AG10803 (cell line): ENCODE data around the gene FURIN.
"Not testable (repeated sequence)": the region's sequence is repeated elsewhere in the genome, so short reads cannot be mapped to it uniquely, and the experiment has no call there.

Experiments used
- DNase-seq: peaks from one replicate; pipeline ENCODE4 v3.0.0; 2010; ENCODE audit warnings: low read depth
- H3K4me3 ChIP-seq: 2 replicates; pipeline ENCODE4 v1.5.1; 2011; ENCODE audit warnings: mild to moderate bottlenecking, low read length, control low read depth
- CTCF ChIP-seq: conservative IDR thresholded peaks from 2 replicates; pipeline ENCODE4 v1.5.1; 2011; ENCODE audit warnings: mild to moderate bottlenecking, low read length, control low read depth, inconsistent platforms

The FURIN gene

GRCh38 chr15:90845201-90845949 is 23.0 kb upstream of the FURIN start:
- DNase-seq, result peak; percentile 81
- no peak for TF ChIP-seq CTCF

GRCh38 chr15:90849424-90849823 is 19.0 kb upstream of the FURIN start:
- not testable (repeated sequence) for H3K4me3 ChIP-seq, DNase-seq

More at GRCh38 chr15:90845201-90845949, 23.0 kb upstream of the FURIN start:
- no peak overlapping the region for H3K4me3 ChIP-seq

- TF ChIP-seq CTCF, result no peak
- no peak for DNase-seq
- H3K4me3 ChIP-seq, result no peak overlapping the region
Observed at GRCh38 chr15:90851114-90851513, 17.3 kb upstream of the FURIN start.

GRCh38 chr15:90851940-90852339 is 16.4 kb upstream of the FURIN start:
- no peak overlapping the region for H3K4me3 ChIP-seq
- no peak for DNase-seq
- TF ChIP-seq CTCF, result no peak

- no peak for DNase-seq
- H3K4me3 ChIP-seq, result no peak overlapping the region
- TF ChIP-seq CTCF, result no peak
Observed at GRCh38 chr15:90855139-90855538, 13.2 kb upstream of the FURIN start.

GRCh38 chr15:90857337-90857736 is 11.1 kb upstream of the FURIN start:
- DNase-seq, result no peak
- no peak for TF ChIP-seq CTCF
- no peak overlapping the region for H3K4me3 ChIP-seq

GRCh38 chr15:90857883-90858443 is 10.4 kb upstream of the FURIN start:
- TF ChIP-seq CTCF, result no peak
- H3K4me3 ChIP-seq, result no peak overlapping the region
- no peak for DNase-seq
